GM19395 (cell line): ENCODE measurements around the gene PCDHGA2.
"Not testable (repeated sequence)": the region's sequence is repeated elsewhere in the genome, so short reads cannot be mapped to it uniquely, and the experiment has no call there.

Experiments
- ATAC-seq: cut with Tn5 transposase; IDR thresholded peaks from one replicate; pipeline ENCODE4 v1.9.1; 2021; ENCODE audit warnings: mild to moderate bottlenecking, moderate library complexity; ENCODE audit not compliant: unreplicated experiment

Gene PCDHGA2

DNA sequence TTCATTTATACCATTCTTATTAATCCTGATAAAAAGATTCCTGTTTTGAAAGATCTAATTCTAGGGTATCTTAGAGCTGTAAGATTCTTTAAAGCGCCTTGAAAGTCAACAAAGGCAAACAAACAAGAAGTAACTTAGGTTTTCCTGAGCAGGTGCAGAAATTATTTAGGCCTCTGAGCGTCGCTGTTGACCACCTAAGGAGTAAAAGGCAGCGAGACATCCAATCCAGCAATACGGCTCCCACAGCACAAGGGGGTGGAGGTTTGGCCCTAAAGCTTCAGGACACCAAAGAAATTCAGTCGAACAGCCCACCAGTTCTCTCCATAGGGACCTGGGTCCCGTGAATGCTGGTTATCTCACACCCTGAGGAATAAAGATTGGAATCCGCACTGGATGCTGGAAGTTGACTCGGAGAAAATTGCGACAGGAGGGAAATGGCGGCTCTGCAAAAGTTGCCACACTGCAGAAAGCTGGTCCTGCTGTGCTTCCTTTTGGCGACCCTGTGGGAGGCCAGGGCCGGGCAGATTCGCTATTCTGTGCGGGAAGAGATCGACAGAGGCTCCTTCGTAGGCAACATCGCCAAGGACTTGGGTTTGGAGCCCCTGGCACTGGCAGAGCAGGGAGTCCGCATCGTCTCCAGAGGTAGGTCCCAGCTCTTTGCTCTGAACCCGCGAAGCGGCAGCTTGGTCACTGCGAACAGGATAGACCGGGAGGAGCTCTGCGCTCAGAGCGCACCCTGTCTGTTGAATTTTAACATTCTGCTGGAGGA is at the start of gene PCDHGA2:
Gene PCDHGA2, plus strand, starts transcription at position 223 of the 769 bp plus-strand sequence.
- ATAC-seq: no peak

DNA sequence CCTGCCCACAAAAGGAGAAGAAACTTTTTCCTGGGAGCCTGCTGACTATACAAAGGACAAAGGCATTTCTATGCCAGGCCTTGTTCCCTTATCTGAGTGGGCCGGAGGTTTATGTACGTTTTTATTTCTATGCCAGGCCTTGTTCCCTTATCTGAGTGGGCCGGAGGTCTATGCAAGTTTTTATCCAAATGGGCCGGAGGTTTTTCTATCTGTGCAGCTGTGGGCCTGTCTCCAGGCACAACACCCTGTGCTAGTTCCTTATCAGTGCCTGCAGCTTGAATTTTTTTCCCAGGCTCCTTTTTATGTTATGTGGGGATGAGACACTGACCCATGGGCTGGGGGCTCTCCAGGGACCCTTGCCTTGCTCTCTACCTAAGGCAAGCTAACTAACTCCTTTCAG is 40.2 kb upstream of the PCDHGA2 start:
- ATAC-seq: no peak

DNA sequence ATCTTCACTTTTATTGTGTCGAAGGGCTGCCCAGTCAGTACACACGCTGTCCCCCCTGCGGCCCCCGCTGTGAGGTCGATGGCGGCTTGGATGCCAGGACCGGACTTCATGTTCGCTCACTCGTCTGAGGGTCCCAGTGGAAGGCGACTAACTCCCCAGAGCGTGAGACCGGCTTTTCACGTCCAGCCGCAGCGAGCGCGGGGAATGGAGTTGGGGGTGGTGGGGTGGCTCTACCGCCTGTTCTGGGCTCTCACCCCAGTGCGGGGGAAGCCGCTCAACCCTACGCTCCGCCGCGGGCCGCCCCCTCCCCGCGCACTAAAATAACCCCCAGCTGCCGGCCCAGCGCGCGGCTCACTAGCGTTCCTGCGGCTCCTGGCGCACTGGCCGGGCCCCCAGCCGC is 34.8 kb upstream of the PCDHGA2 start, which contains the start of gene SLC25A2:
Gene SLC25A2, minus strand, starts transcription at position 294 of the 400 bp plus-strand sequence. Its CDS starts 184 bp downstream, at position 110.
- ATAC-seq: no peak

DNA sequence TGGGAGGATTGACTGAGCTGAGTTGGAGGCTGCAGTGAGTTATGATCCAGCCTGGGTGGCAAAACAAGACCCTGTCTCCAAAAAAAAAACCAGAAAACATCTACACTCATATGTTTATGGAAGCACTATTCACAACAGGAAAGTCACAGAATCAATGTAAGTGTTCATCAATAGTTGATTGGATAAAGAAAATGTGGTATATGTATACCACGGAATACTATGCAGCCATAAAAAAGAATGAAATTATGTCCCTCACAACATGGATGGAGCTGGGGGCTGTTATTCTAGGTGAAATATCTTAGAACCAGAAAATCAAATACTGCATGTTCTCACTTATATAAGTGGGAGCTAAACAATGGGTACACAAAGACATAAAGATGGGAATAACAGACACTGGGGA is 31.9 kb upstream of the PCDHGA2 start:
- ATAC-seq: no peak

DNA sequence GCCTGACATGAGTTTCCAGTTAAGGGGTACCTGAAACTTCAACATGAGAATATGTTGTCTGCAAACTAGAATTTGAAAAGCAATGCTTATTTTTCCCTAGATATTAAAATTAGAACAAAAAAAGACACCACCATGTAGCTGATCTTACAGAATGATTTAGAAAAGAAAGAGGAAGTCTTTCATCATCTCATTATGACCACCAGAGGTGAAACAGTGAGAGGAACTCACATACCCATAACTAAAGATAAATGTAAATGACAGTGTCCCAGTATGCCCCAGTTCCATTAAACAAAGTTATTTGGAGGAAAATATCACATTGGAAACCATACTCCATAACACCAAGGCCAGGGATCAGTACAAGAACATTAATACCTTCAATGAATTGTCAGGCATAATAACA is 24.8 kb upstream of the PCDHGA2 start:
- ATAC-seq: no peak

DNA sequence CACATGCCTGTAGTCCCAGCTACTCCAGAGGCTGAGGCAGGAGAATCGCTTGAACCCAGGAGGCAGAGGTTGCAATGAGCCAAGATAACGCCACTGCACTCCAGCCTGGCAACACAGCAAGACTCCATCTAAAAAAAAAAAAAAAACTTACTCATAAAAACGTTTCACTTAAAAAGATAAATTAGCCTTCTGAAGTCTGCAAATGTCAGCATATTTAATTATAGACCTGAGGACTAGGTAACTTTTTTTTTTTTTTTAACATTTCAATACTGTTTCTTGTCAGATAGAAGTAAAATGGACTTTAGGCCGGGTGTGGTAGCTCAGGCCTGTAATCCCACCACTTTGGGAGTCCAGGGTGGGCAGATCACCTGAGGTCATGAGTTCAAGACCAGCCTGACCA is 21.6 kb upstream of the PCDHGA2 start:
- ATAC-seq: not testable (repeated sequence)

DNA sequence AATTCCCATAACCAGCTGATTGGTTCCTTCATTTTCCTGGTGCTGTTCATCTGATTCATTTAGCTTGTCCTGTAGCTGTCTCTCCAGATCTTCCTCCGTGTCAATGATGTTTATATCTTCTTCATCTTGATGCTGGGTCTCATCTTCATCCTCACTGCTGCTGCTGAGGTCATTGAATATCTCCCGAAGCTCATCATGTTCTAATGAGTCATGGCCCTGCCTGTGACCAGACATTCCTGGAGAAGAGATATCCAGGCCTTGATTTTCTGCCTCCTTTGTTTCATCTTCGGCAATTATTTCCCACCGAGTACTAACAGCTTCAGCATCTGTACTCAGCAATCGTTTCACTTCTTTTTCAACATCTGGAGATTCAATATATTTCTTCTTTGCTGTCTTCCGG is 19.4 kb upstream of the PCDHGA2 start:
- ATAC-seq: no peak

DNA sequence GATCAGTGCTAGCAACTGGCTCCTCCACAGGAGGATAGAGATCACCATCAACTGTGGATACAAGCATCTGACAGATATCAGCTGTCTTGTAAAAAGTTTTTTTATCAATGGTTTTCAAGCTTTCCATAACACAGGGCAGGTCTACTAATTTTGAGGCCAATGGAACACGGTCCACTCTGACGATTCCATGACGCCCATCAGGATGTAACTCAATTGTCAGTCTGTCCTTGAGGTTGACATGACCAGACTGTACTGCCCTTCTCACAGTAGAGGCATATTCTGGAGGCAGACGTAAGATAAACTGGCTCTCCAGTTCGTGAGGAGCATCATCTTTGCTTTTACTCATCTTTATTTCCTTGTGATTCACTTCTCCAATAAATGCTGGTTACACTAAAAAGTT is 18.9 kb upstream of the PCDHGA2 start:
- ATAC-seq: no peak

DNA sequence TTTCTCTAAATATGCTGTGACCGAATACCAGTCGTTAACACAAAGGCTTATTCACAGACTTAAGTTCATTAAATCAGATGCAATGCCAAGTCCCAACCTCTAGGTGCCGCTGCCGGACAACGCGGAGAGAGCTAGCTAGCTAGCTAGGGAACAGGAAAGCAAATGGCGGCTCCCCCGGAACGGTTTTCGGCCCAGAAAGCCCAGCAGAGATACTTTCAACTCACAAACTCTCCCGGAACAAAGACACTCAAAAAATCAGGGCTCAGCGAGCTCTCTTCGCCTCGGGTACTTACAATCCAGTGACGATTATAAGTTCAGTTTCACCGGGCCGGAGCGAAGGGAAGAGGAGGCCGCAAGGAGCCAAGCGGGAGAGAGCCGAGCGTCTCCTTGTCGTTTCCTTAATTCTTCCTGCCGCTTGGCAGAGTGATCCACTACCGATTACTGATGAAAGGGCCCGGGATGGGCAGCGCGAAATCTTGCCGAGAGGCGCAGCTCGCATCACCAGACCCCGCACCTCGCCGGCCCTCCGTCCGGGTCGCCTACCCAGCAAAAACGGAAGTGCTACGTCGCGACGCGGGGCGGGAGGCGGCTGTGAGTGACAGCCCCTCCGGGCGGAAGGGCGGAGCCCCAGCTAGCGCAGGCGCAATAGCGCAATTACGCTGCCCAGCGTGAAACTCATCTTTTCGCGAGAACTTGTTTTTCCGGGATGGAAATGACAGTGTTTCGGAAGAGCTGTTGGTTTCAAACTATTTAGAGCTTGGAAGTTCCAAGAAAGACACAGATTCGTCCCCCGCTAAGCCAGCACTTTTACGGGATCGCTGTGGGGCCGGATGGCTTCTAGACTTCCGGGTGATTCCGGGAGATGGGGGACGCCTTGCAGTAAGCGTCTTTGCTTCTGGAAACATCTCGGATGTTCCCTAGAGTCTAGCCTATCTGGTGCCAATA is 18.1 kb upstream of the PCDHGA2 start, which contains the start of gene TAF7:
Gene TAF7, minus strand, starts transcription at position 560 of the 945 bp plus-strand sequence. CDS start 740 bp downstream, outside the sequence.
- ATAC-seq: peak; percentile 94

DNA sequence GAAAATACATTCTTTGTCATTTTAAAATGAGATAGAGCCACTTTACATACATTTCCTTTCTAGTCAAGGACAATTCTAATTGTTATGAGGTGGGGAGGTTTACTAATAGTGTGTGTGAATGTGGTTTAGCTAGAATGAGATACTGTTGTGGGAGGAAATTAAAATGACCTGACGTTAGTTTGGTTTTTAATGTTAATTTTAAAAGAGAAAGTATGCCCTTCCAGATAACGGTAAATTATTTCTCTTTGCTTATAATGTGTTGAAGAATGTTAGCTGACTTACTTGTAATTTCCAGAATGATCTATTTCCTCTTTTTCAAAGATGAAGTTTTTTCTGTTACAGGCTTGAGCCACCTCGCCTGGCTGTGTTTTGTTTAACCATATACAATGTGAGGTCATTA is 16.3 kb upstream of the PCDHGA2 start:
- no peak for ATAC-seq

DNA sequence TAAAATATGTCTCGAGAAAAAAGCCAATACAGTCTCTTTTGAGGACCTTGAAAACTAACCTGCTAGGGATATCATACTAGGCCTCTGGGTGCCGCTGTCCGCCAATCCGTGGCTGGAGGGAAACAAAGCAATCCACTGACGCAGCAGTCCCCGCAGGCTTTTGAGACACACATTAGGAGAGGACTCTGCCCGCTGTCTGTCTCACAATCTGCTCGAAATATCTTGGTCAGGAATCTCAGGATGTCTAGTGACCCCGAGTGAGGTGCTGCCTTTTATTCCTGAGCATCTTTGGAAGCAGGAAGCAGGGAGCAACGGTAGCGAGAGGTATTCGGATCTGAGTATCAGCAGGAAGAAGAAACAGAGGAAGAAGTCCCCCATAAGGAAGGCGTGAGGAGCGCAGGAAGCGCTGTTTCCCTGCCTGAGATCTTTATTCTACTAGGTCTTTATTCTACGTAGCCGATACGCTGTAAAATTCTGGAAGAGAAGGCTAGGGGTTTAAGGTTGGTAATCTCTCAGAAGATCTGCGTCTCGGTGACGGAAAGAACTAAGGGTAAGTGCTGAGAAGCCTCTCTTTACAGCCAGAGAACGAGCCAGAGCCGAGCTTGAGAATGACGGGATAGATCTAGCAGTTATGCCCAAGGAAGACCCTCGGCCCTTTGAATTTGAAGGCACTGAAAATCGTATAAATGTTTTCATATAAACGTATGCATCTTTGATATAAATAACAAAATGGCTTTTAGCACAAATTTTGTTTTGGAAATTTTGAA is 12.3 kb upstream of the PCDHGA2 start:
- ATAC-seq: peak; percentile 84

DNA sequence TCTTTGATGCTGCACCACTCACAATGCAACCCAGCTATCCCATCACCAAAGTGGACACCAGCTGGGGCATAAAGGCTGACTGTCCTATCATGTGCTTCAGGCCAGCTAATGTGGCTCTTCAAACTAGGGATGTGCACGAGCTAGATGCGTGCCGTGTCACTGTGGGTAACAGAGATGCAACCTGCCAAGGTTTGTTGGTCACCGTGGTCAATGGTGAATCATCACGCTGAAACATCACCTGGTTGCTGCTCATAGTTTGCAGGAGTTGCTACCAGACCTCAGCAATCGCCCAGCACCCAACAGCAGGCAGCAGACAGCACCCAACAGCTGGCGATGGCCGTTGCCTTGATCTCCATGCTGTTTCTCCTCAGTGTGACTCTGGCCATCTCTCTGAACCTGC is 10.3 kb upstream of the PCDHGA2 start:
- no peak for ATAC-seq

DNA sequence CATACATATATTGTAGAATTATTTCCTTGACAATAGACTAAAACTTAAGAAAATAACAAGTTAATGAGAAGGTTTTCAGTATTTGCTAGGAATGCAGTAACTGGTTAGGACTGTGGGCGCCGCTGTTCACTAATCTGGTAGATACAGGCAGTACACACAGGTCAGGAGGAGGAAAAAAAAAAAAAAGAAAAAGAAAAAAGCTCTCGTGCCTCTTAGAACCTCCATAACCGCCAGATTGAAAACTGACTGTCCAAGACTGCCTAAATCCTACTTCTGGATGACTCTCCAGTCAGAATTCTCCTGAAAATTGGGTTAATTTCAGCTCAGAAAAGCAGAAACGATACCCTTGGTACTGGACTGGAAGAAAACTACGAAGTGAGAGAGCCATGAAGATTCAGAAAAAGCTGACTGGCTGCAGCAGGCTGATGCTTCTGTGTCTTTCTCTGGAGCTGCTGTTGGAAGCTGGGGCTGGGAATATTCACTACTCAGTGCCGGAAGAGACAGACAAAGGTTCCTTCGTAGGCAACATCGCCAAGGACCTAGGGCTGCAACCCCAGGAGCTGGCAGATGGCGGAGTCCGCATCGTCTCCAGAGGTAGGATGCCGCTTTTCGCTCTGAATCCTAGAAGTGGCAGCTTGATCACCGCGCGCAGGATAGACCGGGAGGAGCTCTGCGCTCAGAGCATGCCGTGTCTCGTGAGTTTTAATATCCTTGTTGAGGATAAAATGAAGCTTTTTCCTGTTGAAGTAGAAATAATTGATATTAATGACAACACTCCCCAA is 8.1 kb upstream of the PCDHGA2 start, which contains the start of gene PCDHGA1:
Gene PCDHGA1, plus strand, starts transcription at position 216 of the 782 bp plus-strand sequence.
- ATAC-seq: no peak

DNA sequence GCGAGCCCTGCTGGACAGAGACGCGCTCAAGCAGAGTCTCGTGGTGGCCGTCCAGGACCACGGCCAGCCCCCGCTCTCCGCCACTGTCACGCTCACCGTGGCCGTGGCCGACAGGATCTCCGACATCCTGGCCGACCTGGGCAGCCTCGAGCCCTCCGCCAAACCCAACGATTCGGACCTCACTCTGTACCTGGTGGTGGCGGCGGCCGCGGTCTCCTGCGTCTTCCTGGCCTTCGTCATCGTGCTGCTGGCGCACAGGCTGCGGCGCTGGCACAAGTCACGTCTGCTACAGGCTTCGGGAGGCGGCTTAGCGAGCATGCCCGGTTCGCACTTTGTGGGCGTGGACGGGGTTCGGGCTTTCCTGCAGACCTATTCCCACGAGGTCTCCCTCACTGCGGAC is 6.0 kb upstream of the PCDHGA2 start:
- not testable (repeated sequence) for ATAC-seq

DNA sequence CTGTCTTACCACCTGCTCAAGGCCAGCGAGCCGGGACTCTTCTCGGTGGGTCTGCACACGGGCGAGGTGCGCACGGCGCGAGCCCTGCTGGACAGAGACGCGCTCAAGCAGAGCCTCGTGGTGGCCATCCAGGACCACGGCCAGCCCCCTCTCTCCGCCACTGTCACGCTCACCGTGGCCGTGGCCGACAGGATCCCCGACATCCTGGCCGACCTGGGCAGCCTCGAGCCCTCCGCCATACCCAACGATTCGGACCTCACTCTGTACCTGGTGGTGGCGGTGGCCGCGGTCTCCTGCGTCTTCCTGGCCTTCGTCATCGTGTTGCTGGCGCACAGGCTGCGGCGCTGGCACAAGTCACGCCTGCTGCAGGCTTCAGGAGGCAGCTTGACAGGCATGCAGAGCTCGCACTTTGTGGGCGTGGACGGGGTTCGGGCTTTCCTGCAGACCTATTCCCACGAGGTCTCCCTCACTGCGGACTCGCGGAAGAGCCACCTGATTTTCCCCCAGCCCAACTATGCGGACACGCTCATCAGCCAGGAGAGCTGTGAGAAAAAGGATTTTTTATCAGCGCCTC is 2.3 kb downstream of the PCDHGA2 start:
- ATAC-seq: not testable (repeated sequence)

DNA sequence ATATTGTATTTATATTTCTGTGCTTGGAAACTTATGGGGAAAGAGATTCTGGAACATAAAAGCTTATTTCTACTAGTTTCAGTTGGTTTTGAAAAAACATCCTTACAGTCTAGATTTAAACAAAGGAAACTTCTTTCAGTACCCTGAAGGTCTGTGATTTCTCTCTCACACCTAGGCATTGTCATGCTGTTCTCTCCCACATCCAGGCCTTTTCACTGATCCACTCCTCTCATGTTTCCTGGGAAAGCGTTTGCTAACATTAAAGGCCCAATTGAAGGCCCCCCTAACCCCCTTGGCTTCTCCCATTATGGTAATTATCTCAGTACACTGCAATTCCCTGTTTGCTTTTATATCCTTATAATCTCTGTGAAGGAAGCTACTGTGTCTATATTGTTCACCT is 4.2 kb downstream of the PCDHGA2 start:
- ATAC-seq: no peak

DNA sequence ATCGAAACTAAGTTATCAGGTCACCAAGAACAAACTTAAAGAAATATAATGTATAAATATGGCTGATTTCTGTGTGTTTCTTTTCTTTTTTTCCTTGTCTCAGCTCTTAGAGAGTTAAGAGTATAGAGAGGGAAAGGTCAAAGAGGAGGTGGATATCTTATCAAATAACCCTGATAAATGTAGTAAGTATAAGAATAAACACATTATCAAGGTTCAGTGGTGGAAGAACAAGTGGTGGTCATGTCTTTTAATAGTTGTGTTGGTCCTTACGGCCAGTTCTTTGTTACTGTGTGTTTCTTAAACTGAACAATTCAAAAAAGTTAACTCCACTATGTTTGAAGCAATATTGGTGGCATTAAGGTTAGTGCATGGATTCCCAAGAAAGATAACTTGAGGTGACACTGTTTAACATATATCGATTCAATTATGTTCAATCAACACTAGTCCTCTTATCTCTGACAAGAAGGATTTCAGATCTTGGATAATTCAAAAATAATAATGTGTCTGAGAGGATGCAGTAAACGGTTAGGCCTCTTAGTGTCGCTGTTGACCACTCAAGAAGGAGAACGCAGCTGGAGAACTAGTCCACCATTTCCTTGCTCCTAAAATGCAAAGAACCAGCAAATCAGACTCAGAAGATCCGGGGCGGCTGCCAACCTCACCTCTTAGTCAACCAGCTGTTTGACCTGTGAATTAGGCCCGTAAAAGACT is 4.8 kb downstream of the PCDHGA2 start, which contains the start of gene PCDHGA3:
Gene PCDHGA3, plus strand, starts transcription at position 588 of the 711 bp plus-strand sequence. CDS start 205 bp downstream, outside the sequence.
- ATAC-seq: no peak

DNA sequence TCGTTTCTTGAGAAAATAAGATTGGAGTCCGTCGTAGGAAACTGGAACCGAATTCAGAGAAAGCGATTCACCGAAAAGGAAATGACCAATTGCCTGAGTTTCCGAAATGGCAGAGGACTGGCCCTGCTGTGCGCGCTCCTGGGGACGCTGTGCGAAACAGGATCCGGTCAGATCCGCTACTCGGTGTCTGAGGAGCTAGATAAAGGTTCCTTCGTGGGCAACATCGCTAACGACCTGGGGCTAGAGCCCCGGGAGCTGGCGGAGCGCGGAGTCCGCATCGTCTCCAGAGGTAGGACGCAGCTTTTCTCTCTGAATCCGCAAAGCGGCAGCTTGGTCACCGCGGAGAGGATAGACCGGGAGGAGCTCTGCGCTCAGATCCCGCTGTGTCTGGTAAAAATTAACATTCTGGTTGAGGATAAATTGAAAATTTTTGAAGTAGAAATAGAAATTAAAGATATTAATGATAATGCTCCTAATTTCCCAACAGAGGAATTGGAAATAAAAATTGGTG is 5.4 kb downstream of the PCDHGA2 start:
- no peak for ATAC-seq

DNA sequence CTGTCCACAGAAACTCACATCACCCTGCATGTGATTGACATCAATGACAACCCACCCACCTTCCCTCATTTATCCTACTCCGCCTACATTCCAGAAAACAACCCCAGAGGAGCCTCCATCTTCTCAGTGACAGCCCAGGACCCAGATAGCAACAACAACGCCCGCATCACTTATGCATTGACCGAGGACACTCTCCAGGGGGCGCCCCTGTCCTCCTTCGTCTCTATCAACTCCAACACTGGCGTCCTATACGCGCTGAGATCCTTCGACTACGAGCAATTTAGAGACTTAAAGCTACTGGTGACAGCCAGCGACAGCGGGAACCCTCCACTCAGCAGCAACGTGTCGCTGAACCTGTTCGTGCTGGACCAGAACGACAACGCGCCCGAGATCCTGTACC is 6.8 kb downstream of the PCDHGA2 start:
- no peak for ATAC-seq
